Measurements from ENCODE around the gene LSAMP. TPM values are rescaled to one million over a fixed set of nuclear protein-coding genes. Genes with fewer than 3 reads are reported as not detected.

LSAMP gene
- total and polyA plus RNA-seq, 2 of the 4 experiments (the other 2 are of a cell fraction) = 7.9 to 8.0 TPM

DNA sequence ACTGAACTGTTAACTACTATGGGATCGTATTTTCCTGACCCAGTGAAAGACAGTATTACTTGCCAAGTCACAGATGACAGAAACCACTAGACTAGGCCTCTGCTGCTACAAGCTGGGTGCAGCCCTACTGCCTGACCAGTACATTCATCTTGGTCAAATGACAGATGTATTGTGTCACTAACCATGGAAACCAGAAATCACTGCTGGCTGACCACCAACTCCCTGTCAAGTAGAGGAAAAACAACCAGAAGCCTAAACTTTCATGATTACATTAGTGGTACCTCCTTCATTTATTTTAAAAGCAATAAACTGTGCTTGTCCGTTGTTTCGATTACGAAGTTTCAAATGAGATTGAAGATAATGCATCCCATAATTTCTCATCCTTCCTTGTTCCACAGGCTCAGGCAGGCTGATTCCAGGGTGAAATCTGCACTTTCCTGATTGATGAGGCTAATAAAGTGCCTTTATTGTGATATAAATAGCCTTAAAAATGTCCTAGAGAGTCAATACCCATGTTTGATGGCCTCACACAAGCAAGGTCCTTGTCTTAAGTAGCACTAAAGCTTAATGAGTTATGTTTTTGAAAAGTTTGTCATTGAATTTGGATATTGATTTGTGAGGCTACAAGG, 309.7 kb downstream of the LSAMP start:
- Histone ChIP-seq H3K36me3 (ENCODE audit: control insufficient read depth, insufficient read depth, low read length) (no peaks in the 10 kb centered on the region), H2BK120ac (ENCODE audit: low read depth, low read length) (no peak overlapping the region), H2BK15ac (ENCODE audit: low read depth, low read length) (no peak overlapping the region), H3K4me2 (ENCODE audit: low read depth, low read length) (no peak overlapping the region), H3K4ac (ENCODE audit: low read depth, low read length) (no peak overlapping the region), H3K4me1 (ENCODE audit: control insufficient read depth, insufficient read depth, low read length) (no peaks in the 10 kb centered on the region), H3K9me3 (ENCODE audit: control insufficient read depth, insufficient read depth, low read length) (no peaks in the 10 kb centered on the region), H3K14ac (replicated peaks; ENCODE audit: low read depth, low read length) (no peak overlapping the region), H3K56ac (ENCODE audit: extremely low read depth, insufficient read depth, low read length) (no peak overlapping the region), H3K79me1 (ENCODE audit: low read depth in 1 of 2, low read length in 2 of 2) (no peaks in the 10 kb centered on the region), H2BK5ac (ENCODE audit: low read depth, low read length, poor library complexity, severe bottlenecking) (no peak overlapping the region), H2BK20ac (ENCODE audit: low read depth, low read length) (no peak overlapping the region), H4K5ac (ENCODE audit: low read depth, low read length) (no peak overlapping the region), H4K91ac (ENCODE audit: insufficient read depth, low read depth, low read length) (no peak overlapping the region), H3K9ac (ENCODE audit: low read depth, low read length) (no peak overlapping the region), H4K8ac (ENCODE audit: low read depth in 2 of 2, low read length in 2 of 2) (no peak overlapping the region), H3K27ac (ENCODE audit: insufficient read depth, low read length) (no peak overlapping the region), H3K9me1 (ENCODE audit: insufficient read depth, low read length) (no peaks in the 10 kb centered on the region), H3K18ac (ENCODE audit: low read depth, low read length) (no peak overlapping the region), H2AFZ (replicated peaks; ENCODE audit: low read length, poor library complexity) (no peak overlapping the region), H3K23ac (ENCODE audit: low read depth, low read length) (no peak overlapping the region), H3K4me3 (ENCODE audit: insufficient read depth, low read depth, low read length) (no peak overlapping the region), H4K20me1 (ENCODE audit: insufficient read depth, low read length) (no peaks in the 10 kb centered on the region), H2AK5ac (ENCODE audit: low read depth, low read length) (no peak overlapping the region), H2AK9ac (replicated peaks; ENCODE audit: low read depth, low read length, poor library complexity) (no peak overlapping the region), H3K27me3 (ENCODE audit: control insufficient read depth, insufficient read depth, low read length) (no peaks in the 10 kb centered on the region)
- no TSS peak for BruUV-seq (replicated peaks)
- ChIA-PET CTCF (no interaction called here), POLR2A (ENCODE audit: unreplicated experiment) (no interaction called here)
- WGBS, 2 experiments (ENCODE audit: extremely low coverage in 2 of 2, insufficient read length in 1 of 2) = 0% methylated on average over 1 of the region's 4 CpGs; no CpG with 5 or more reads in 1 of the 2 experiments
- intact Hi-C loops (cut with micrococcal nuclease) (no loop called here), dilution Hi-C loops (cut with HindIII; ENCODE audit: low sequenced_read_pairs, unreplicated experiment) (no loop called here), in situ Hi-C loops (cut with MboI; ENCODE audit: low sequenced_read_pairs) (loop anchor here (5.0 kb wide), 1 partner anchor 622 kb away; no protein-coding TSS in a partner anchor)
- TF ChIP-seq NFE2L2 (IDR thresholded peaks at IDR 0.05; ENCODE audit: low read depth, low read length) (no peak), BHLHE40 (IDR thresholded peaks at IDR 0.05; ENCODE audit: low read depth, low read length) (no peak), RCOR1 (IDR thresholded peaks at IDR 0.05; ENCODE audit: insufficient replicate concordance, low read length) (no peak), RFX5 (IDR thresholded peaks at IDR 0.05; ENCODE audit: low read depth, low read length) (no peak), CHD1 (IDR thresholded peaks at IDR 0.05; ENCODE audit: low read depth, low read length) (no peak), RAD21 (IDR thresholded peaks at IDR 0.05; ENCODE audit: low read length) (no peak), FOS (IDR thresholded peaks at IDR 0.05; ENCODE audit: low read depth, low read length) (no peak), MAFK (IDR thresholded peaks at IDR 0.05; ENCODE audit: low read depth, low read length) (no peak), SMC3 (IDR thresholded peaks at IDR 0.05; ENCODE audit: low read depth, low read length) (no peak), MAZ (IDR thresholded peaks at IDR 0.05; ENCODE audit: borderline replicate concordance, low read depth, low read length) (no peak), POLR2A (IDR thresholded peaks at IDR 0.05; ENCODE audit: low read depth, low read length) (no peak), CEBPB (IDR thresholded peaks at IDR 0.05; ENCODE audit: low read depth, low read length) (no peak), MXI1 (IDR thresholded peaks at IDR 0.05; ENCODE audit: borderline replicate concordance, low read depth, low read length) (no peak)
- TF ChIP-seq, protein P1, sequence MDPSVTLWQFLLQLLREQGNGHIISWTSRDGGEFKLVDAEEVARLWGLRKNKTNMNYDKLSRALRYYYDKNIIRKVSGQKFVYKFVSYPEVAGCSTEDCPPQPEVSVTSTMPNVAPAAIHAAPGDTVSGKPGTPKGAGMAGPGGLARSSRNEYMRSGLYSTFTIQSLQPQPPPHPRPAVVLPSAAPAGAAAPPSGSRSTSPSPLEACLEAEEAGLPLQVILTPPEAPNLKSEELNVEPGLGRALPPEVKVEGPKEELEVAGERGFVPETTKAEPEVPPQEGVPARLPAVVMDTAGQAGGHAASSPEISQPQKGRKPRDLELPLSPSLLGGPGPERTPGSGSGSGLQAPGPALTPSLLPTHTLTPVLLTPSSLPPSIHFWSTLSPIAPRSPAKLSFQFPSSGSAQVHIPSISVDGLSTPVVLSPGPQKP (IDR thresholded peaks at IDR 0.05; ENCODE audit: borderline replicate concordance, low read depth, low read length) = no peak
- TF ChIP-seq, protein P2, sequence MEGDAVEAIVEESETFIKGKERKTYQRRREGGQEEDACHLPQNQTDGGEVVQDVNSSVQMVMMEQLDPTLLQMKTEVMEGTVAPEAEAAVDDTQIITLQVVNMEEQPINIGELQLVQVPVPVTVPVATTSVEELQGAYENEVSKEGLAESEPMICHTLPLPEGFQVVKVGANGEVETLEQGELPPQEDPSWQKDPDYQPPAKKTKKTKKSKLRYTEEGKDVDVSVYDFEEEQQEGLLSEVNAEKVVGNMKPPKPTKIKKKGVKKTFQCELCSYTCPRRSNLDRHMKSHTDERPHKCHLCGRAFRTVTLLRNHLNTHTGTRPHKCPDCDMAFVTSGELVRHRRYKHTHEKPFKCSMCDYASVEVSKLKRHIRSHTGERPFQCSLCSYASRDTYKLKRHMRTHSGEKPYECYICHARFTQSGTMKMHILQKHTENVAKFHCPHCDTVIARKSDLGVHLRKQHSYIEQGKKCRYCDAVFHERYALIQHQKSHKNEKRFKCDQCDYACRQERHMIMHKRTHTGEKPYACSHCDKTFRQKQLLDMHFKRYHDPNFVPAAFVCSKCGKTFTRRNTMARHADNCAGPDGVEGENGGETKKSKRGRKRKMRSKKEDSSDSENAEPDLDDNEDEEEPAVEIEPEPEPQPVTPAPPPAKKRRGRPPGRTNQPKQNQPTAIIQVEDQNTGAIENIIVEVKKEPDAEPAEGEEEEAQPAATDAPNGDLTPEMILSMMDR (conservative IDR thresholded peaks at IDR 0.05; ENCODE audit: low read depth, low read length) = no peak
- TF ChIP-seq, protein P3, sequence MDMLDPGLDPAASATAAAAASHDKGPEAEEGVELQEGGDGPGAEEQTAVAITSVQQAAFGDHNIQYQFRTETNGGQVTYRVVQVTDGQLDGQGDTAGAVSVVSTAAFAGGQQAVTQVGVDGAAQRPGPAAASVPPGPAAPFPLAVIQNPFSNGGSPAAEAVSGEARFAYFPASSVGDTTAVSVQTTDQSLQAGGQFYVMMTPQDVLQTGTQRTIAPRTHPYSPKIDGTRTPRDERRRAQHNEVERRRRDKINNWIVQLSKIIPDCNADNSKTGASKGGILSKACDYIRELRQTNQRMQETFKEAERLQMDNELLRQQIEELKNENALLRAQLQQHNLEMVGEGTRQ (IDR thresholded peaks at IDR 0.05; ENCODE audit: low read depth, low read length) = no peak
- DNase-seq (peak; percentile 59), ATAC-seq (ENCODE audit: low read depth) (peak; percentile 73)
